ENCODE results near the gene CASQ1.

DNA sequence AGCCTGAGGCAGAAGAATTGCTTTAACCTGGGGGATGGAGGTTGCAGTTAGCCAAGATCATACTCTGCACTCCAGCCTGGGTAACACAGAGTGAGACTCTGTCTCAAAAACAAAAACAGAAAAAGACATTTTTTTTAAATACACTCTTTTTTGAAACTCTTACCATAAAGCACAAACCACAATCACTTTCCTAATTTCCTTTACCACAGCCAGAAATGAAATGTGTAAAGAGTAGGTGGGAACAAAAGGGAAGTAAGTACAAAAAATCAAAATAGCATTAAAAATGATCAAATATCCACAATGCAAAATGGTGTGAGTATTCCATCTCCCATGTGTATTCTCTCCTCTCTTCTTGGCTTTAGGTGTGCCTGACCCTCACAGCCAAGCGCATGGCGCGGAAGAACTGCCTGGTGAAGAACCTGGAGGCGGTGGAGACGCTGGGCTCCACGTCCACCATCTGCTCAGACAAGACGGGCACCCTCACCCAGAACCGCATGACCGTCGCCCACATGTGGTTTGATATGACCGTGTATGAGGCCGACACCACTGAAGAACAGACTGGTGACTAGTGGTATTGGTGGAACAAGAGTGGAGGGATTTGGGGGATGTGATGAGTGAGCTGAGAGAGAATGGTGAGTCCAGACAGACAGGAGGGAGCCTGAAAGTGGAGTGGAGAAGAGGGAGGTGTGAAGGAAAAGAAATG lies 24.1 kb upstream of the CASQ1 start:
- TF ChIP-seq, protein P1, sequence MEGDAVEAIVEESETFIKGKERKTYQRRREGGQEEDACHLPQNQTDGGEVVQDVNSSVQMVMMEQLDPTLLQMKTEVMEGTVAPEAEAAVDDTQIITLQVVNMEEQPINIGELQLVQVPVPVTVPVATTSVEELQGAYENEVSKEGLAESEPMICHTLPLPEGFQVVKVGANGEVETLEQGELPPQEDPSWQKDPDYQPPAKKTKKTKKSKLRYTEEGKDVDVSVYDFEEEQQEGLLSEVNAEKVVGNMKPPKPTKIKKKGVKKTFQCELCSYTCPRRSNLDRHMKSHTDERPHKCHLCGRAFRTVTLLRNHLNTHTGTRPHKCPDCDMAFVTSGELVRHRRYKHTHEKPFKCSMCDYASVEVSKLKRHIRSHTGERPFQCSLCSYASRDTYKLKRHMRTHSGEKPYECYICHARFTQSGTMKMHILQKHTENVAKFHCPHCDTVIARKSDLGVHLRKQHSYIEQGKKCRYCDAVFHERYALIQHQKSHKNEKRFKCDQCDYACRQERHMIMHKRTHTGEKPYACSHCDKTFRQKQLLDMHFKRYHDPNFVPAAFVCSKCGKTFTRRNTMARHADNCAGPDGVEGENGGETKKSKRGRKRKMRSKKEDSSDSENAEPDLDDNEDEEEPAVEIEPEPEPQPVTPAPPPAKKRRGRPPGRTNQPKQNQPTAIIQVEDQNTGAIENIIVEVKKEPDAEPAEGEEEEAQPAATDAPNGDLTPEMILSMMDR (IDR thresholded peaks at IDR 0.05; ENCODE audit: poor library complexity, severe bottlenecking), result no peak
- no peak for TF ChIP-seq POLR2AphosphoS5 (IDR thresholded peaks at IDR 0.05)
